ENCODE measurements around the gene SWAP70. TPM values are rescaled to one million over a fixed set of nuclear protein-coding genes. Genes with fewer than 3 reads are reported as not detected.

SWAP70 gene
- total and polyA plus RNA-seq, 2 of the 13 experiments (the other 11 are each of a cell fraction or from before 2014, with no cell fraction given), result 4.6 to 8.7 TPM

- no peak overlapping the region for H3K4me2 ChIP-seq (ENCODE audit: low read depth, low read length)
- ATAC-seq (no peak), DNase-seq (ENCODE audit: low spot score) (no peak), FAIRE-seq (no peak)
- H3K4me3 ChIP-seq (replicated peaks in 1 of 3; ENCODE audit: insufficient read depth in 1 of 3, low read depth in 2 of 3, low read length in 3 of 3), result no peak overlapping the region
- no peaks in the 10 kb centered on the region for H3K79me2 ChIP-seq (ENCODE audit: insufficient read depth, low read length)
- H3K27ac ChIP-seq (ENCODE audit: extremely low read length, insufficient read depth, low read length), result no peak overlapping the region
- no peaks in the 10 kb centered on the region for H4K20me1 ChIP-seq (ENCODE audit: insufficient read depth, low read length)
- intact Hi-C loops (cut with micrococcal nuclease; ENCODE audit: unreplicated experiment) (no loop called here), in situ Hi-C loops (cut with HindIII; ENCODE audit: extremely low pct_ligation_motif_present, low pct_unique_long_range_greater_than_20kb) (no loop called here)
- no peak for TF ChIP-seq ZNF660 (CRISPR knock-in tag; IDR thresholded peaks at IDR 0.05; ENCODE audit: borderline replicate concordance, low read depth)
- no peak for TF ChIP-seq ATF7-NPFF (CRISPR knock-in tag; IDR thresholded peaks at IDR 0.05; ENCODE audit: low read depth)
- TF ChIP-seq MXI1 (IDR thresholded peaks at IDR 0.05; ENCODE audit: borderline replicate concordance, low read depth, low read length), result no peak
- TF ChIP-seq ZNF619 (CRISPR knock-in tag; IDR thresholded peaks at IDR 0.05), result no peak
- TF ChIP-seq ZNF431 (CRISPR knock-in tag; IDR thresholded peaks at IDR 0.05; ENCODE audit: borderline replicate concordance, low read depth), result no peak
- no peak for TF ChIP-seq MXD1 (CRISPR knock-in tag; IDR thresholded peaks at IDR 0.05)
- no peak for TF ChIP-seq ZNF687 (CRISPR knock-in tag; IDR thresholded peaks at IDR 0.05)
- TF ChIP-seq ZBTB39 (CRISPR knock-in tag; IDR thresholded peaks at IDR 0.05), result no peak
- no peak for TF ChIP-seq RARG (CRISPR knock-in tag; IDR thresholded peaks at IDR 0.05; ENCODE audit: low read depth)
- TF ChIP-seq TAF15 (IDR thresholded peaks at IDR 0.05; ENCODE audit: low read depth, low read length, poor library complexity, severe bottlenecking), result no peak
- TF ChIP-seq NFKBIZ (CRISPR knock-in tag; IDR thresholded peaks at IDR 0.05), result no peak
- no peak overlapping the region for H2AFZ ChIP-seq (ENCODE audit: low read length)
- CTCF ChIA-PET (ENCODE audit: low intra/inter-chr PET ratio, low total read pairs), result no interaction called here
- H3K9ac ChIP-seq (ENCODE audit: insufficient read depth, low read depth, low read length), result no peak overlapping the region
- peaks cover 13 to 35% of the 10 kb centered on the region in 2 experiments for H3K36me3 ChIP-seq (replicated peaks in 1 of 2; ENCODE audit: control insufficient read depth in 1 of 2, insufficient read depth in 2 of 2, low read length in 2 of 2)
- 63% methylated on average over 3 of the region's 3 CpGs for WGBS (ENCODE audit: low lambda C conversion rate)
- H3K9me3 ChIP-seq (ENCODE audit: low read length), result peaks cover 8% of the 10 kb centered on the region
- no peaks in the 10 kb centered on the region for H3K27me3 ChIP-seq (ENCODE audit: control insufficient read depth in 1 of 2, insufficient read depth in 2 of 2, low read length in 2 of 2)
- POLR2A ChIA-PET, result no interaction called here
- H3K4me1 ChIP-seq (ENCODE audit: insufficient read depth, low read length), result peaks cover 11% of the 10 kb centered on the region
- BruUV-seq (replicated peaks), result no TSS peak
Measured at GRCh38 chr11:9738116-9738515, 74.2 kb downstream of the SWAP70 start.
